ENCODE measurements around the gene NKD1. TPM values are rescaled to one million over a fixed set of nuclear protein-coding genes. Genes with fewer than 3 reads are reported as not detected.

The NKD1 gene, protein sequence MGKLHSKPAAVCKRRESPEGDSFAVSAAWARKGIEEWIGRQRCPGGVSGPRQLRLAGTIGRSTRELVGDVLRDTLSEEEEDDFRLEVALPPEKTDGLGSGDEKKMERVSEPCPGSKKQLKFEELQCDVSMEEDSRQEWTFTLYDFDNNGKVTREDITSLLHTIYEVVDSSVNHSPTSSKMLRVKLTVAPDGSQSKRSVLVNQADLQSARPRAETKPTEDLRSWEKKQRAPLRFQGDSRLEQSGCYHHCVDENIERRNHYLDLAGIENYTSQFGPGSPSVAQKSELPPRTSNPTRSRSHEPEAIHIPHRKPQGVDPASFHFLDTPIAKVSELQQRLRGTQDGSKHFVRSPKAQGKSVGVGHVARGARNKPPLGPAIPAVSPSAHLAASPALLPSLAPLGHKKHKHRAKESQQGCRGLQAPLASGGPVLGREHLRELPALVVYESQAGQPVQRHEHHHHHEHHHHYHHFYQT
- total RNA-seq (9.9 TPM), polyA plus RNA-seq (ENCODE audit: insufficient read depth, low read depth, low replicate concordance) (1.1 TPM)
- long read RNA-seq, donor 1, full-length matches to known transcripts = 4 of 4 reads
- long read RNA-seq, donor 1, partial matches to known transcripts = 0 of 4 reads
- long read RNA-seq, donor 1, other reads (novel, unspliced or antisense) = 0 of 4 reads
- long read RNA-seq, donor 2, full-length matches to known transcripts = 6 of 6 reads
- long read RNA-seq, donor 2, partial matches to known transcripts = 0 of 6 reads
- long read RNA-seq, donor 2, other reads (novel, unspliced or antisense) = 0 of 6 reads
- long read RNA-seq, donor 3, full-length matches to known transcripts = 5 of 5 reads
- long read RNA-seq, donor 3, partial matches to known transcripts = 0 of 5 reads
- long read RNA-seq, donor 3, other reads (novel, unspliced or antisense) = 0 of 5 reads
- long read RNA-seq, donor 4 = 0 reads
- long read RNA-seq, donor 5 = 0 reads
- long read RNA-seq, donor 6, full-length matches to known transcripts = 2 of 2 reads
- long read RNA-seq, donor 6, partial matches to known transcripts = 0 of 2 reads
- long read RNA-seq, donor 6, other reads (novel, unspliced or antisense) = 0 of 2 reads
- long read RNA-seq, donor 7, partial matches to known transcripts = 0 of 3 reads
- long read RNA-seq, donor 7, other reads (novel, unspliced or antisense) = 3 of 3 reads
- long read RNA-seq, donor 8, full-length matches to known transcripts = 3 of 3 reads
- long read RNA-seq, donor 8, partial matches to known transcripts = 0 of 3 reads
- long read RNA-seq, donor 8, other reads (novel, unspliced or antisense) = 0 of 3 reads
- long read RNA-seq, donor 9, full-length matches to known transcripts = 1 of 1 reads
- long read RNA-seq, donor 9, partial matches to known transcripts = 0 of 1 reads
- long read RNA-seq, donor 9, other reads (novel, unspliced or antisense) = 0 of 1 reads
- long read RNA-seq, donor 10, full-length matches to known transcripts = 4 of 4 reads
- long read RNA-seq, donor 10, partial matches to known transcripts = 0 of 4 reads
- long read RNA-seq, donor 10, other reads (novel, unspliced or antisense) = 0 of 4 reads

DNA sequence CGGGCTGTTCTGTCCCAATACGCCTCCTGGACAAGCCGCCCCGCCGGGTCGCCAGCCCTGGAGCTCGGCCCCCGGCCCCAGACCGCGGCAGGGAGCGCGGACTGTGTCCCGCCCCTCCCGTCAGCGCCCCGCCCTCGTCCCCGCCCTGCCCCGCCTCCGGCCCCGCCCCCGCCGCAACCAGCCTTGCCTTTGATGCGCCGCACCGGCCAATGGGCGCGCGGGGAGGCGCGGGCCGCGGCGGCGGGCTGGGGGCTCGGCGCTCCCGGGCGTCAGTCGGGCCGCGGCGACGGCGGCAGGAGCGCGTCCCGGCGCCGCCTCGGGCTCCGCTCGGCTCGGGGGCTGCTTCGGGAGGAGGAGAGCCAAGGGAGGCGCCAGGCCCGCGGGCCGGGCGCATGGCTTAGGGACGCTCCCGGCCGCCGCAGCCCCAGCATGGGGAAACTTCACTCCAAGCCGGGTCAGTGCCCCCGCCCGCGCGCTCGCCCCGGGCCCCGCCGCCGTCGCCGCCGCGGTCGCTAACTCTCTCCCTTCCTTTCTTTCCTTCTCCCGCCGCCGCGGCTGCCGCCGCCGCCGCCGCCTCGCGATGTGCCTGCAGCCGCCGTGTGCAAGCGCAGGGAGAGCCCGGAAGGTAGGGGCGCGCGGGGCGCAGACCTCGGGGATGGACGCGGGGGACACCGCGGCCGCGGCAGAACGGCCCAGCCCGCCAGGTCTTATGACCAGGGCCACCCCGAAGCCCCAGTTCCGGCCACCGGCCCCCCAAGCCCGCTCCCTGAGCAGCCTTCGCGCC lies at the start of gene NKD1:
NKD1 (plus strand) TSS at position 272 of the 784 bp plus-strand sequence; CDS start at position 430, 158 bp downstream.
- no peak within 1 kb of the TSS for H3K9ac ChIP-seq (ENCODE audit: low read length in 3 of 3)
- DNase-seq (peak; percentile 79 to 91 (median 88)), FAIRE-seq (no peak)
- intact Hi-C loops (cut with DNase I) = no loop called here
- no peak within 1 kb of the TSS for H3K27ac ChIP-seq (ENCODE audit: low read depth in 2 of 2, low read length in 2 of 2)
- no peak for TF ChIP-seq CTCF (IDR thresholded peaks at IDR 0.05; ENCODE audit: borderline replicate concordance, extremely low read depth, insufficient read depth)
- no peaks in the 10 kb centered on the region for H3K36me3 ChIP-seq (ENCODE audit: control insufficient read depth in 2 of 3, insufficient read depth in 3 of 3, low read length in 3 of 3)
- peak within 1 kb of the TSS; percentile 34 to 53 (median 47) for H3K4me3 ChIP-seq (ENCODE audit: low read length in 3 of 3)
- H3K27me3 ChIP-seq (ENCODE audit: control insufficient read depth, insufficient read depth, low read length) = no peaks in the 10 kb centered on the region
- no peaks in the 10 kb centered on the region for H3K4me1 ChIP-seq (ENCODE audit: control insufficient read depth in 2 of 3, insufficient read depth in 2 of 3, low read depth in 1 of 3, low read length in 3 of 3)
- no peaks in the 10 kb centered on the region for H3K9me3 ChIP-seq (ENCODE audit: control insufficient read depth in 2 of 3, insufficient read depth in 1 of 3, low read length in 3 of 3)

DNA sequence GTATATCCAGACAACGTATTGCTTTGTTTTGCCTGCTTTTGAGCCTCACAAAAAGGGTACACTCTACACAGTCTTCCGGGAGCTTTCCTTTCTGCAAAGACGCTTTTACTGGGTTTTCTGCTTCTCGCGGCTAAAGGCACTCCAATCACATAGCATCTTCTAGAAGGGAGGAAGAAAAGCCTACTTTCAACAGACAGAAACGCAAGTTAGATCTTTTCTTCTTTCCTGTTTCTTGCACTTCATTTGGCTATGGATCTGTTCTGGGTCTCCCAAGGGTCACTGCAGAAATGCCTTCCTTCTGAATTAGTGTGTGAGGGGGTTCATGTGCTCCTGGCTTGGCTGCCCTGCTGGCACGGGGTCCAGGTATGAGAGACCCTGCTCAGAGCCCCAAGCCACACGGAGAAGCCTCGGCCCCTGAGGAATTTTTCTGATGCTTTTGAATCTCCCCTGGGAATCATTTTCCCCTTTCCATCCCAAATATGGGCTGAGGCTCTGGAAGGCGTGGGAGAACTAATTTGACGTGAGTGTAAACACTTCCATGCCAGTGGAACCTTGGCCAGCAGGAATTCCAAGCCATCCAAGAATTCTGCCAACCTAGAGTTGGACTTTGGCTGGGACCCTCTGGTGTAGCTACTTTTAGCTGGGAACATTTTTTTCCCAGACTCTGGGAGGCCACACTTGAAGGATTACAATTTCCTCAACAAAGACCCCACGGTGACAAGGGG lies 49.6 kb upstream of the NKD1 start:
- DNase-seq (peak in 3 of 5 donors; percentile 18 to 54 (median 37)), FAIRE-seq (no peak)
- Histone ChIP-seq H3K9me3 (ENCODE audit: control insufficient read depth in 2 of 3, insufficient read depth in 1 of 3, low read length in 3 of 3) (no peaks in the 10 kb centered on the region), H3K9ac (ENCODE audit: low read length in 3 of 3) (no peak overlapping the region), H3K4me3 (ENCODE audit: low read length in 3 of 3) (no peak overlapping the region), H3K27ac (ENCODE audit: low read depth in 2 of 2, low read length in 2 of 2) (no peak overlapping the region), H3K4me1 (ENCODE audit: control insufficient read depth in 2 of 3, insufficient read depth in 2 of 3, low read depth in 1 of 3, low read length in 3 of 3) (no peaks in the 10 kb centered on the region), H3K27me3 (ENCODE audit: control insufficient read depth, insufficient read depth, low read length) (no peaks in the 10 kb centered on the region), H3K36me3 (ENCODE audit: control insufficient read depth in 2 of 3, insufficient read depth in 3 of 3, low read length in 3 of 3) (no peaks in the 10 kb centered on the region)
- intact Hi-C loops (cut with DNase I) = no loop called here
- no peak for TF ChIP-seq CTCF (IDR thresholded peaks at IDR 0.05; ENCODE audit: borderline replicate concordance, extremely low read depth, insufficient read depth)

All from kidney (tissue), 22 donors.